SU-DHL-6 (cell line): Measurements from ENCODE around the gene MYO15B.

Experiments used
- H2AFZ ChIP-seq: fragments of 200-600 bp; sonication (generic); 2 replicates; pipeline ENCODE4 v1.6.1; 2014; ENCODE audit warnings: low read depth, mild to moderate bottlenecking, moderate library complexity, mixed read lengths, antibody characterized with exemption, low read length; ENCODE audit not compliant: severe bottlenecking
- H3F3A ChIP-seq: fragments of 200-600 bp; shearing (Covaris generic); 2 replicates; pipeline ENCODE4 v1.6.0; 2016; ENCODE audit warnings: antibody characterized with exemption, mild to moderate bottlenecking; ENCODE audit not compliant: insufficient read depth
- H3K27ac ChIP-seq: fragments of 200-600 bp; sonication (generic); 2 replicates; pipeline ENCODE4 v1.5.1; 2016; ENCODE audit warnings: low read depth, mild to moderate bottlenecking, low read length, moderate library complexity, mixed read lengths
- H3K27me3 ChIP-seq: fragments of 200-600 bp; sonication (generic), shearing (Covaris generic); 2 replicates; pipeline ENCODE4 v1.6.0; 2014; ENCODE audit warnings: mild to moderate bottlenecking, low read length
- H3K36me3 ChIP-seq: fragments of 200-600 bp; sonication (generic); 2 replicates; pipeline ENCODE4 v1.6.1; 2014; ENCODE audit warnings: mild to moderate bottlenecking, low read length, mixed read lengths
- H3K4me2 ChIP-seq: fragments of 300-600, 200-600 bp; shearing (Covaris generic), sonication (generic); 2 replicates; pipeline ENCODE4 v1.6.0; 2014; ENCODE audit warnings: low read length, low read depth, mild to moderate bottlenecking; ENCODE audit not compliant: poor library complexity, severe bottlenecking
- H3K4me3 ChIP-seq: fragments of 200-600 bp; sonication (generic); 2 replicates; pipeline ENCODE4 v1.5.1; 2014; ENCODE audit warnings: antibody characterized with exemption, low read length, mild to moderate bottlenecking, mixed read lengths; ENCODE audit not compliant: insufficient read depth, poor library complexity, severe bottlenecking
- H3K79me2 ChIP-seq: fragments of 200-600 bp; sonication (generic); 2 replicates; pipeline ENCODE4 v1.6.1; 2014; ENCODE audit warnings: mild to moderate bottlenecking, low read length, moderate library complexity; ENCODE audit not compliant: insufficient read depth
- H3K9ac ChIP-seq: fragments of 200-600 bp; sonication (generic); 2 replicates; pipeline ENCODE4 v1.7.0; 2014; ENCODE audit warnings: mild to moderate bottlenecking, low read length
- H3K9me2 ChIP-seq: fragments of 200-600 bp; sonication (generic); replicated peaks from 2 replicates; pipeline ENCODE4 v1.6.1; 2014; ENCODE audit warnings: low read length; ENCODE audit not compliant: insufficient read depth
- H3K9me3 ChIP-seq: fragments of 200-600 bp; sonication (generic); 2 replicates; pipeline ENCODE4 v1.6.1; 2014; ENCODE audit warnings: low read length, mixed read lengths; ENCODE audit not compliant: insufficient read depth
- H4K20me1 ChIP-seq: fragments of 200-600 bp; sonication (generic); 2 replicates; pipeline ENCODE4 v1.6.1; 2014; ENCODE audit warnings: low read depth, mild to moderate bottlenecking, antibody characterized with exemption, low read length, moderate library complexity, mixed read lengths
- EZH2phosphoT487 ChIP-seq: fragments of 200-600 bp; sonication (generic), shearing (Covaris generic); conservative IDR thresholded peaks from 2 replicates; pipeline ENCODE4 v1.6.1; 2018; ENCODE audit warnings: mild to moderate bottlenecking, antibody characterized with exemption, low read length, moderate library complexity, mixed read lengths
- TF ChIP-seq, protein P1 (sequence below): fragments of 200-600 bp; sonication (generic); IDR thresholded peaks from one replicate; pipeline ENCODE4 v1.5.1; 2017; ENCODE audit warnings: antibody characterized with exemption, mild to moderate bottlenecking, low read length, moderate library complexity; ENCODE audit not compliant: insufficient read depth, poor library complexity, severe bottlenecking

Gene MYO15B

DNA sequence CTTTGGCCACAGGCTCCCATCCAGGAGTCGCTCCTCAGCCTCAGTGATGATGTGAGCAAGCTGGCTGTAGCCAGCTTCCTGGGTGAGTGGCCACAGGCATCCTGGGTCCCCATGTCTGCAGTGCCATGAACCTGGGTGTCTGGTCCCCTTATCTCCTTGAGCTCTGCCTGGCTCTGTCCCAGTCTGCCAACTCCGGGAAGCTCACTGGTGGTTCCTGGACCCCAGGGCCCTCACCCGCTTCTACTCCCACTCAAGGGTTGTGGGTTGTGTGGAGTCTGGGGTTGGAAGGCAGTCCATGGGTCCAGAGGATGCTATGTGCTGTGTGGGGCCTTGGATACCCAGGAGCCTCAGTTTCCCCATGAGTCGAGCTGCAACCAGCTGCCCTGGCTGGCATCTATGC lies 33.9 kb downstream of the MYO15B start:
- Histone ChIP-seq H4K20me1 (no peaks in the 10 kb centered on the region), H3K9ac (no peak overlapping the region), H3K4me3 (no peak overlapping the region), H3K9me3 (no peaks in the 10 kb centered on the region), H3K27me3 (no peaks in the 10 kb centered on the region), H3K27ac (no peak overlapping the region), H2AFZ (no peak overlapping the region), H3K9me2 (no peaks in the 10 kb centered on the region), H3F3A (no peaks in the 10 kb centered on the region), H3K36me3 (no peaks in the 10 kb centered on the region), H3K79me2 (no peaks in the 10 kb centered on the region), H3K4me2 (no peak overlapping the region)
- TF ChIP-seq EZH2phosphoT487: no peak
- TF ChIP-seq, protein P1, sequence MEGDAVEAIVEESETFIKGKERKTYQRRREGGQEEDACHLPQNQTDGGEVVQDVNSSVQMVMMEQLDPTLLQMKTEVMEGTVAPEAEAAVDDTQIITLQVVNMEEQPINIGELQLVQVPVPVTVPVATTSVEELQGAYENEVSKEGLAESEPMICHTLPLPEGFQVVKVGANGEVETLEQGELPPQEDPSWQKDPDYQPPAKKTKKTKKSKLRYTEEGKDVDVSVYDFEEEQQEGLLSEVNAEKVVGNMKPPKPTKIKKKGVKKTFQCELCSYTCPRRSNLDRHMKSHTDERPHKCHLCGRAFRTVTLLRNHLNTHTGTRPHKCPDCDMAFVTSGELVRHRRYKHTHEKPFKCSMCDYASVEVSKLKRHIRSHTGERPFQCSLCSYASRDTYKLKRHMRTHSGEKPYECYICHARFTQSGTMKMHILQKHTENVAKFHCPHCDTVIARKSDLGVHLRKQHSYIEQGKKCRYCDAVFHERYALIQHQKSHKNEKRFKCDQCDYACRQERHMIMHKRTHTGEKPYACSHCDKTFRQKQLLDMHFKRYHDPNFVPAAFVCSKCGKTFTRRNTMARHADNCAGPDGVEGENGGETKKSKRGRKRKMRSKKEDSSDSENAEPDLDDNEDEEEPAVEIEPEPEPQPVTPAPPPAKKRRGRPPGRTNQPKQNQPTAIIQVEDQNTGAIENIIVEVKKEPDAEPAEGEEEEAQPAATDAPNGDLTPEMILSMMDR: no peak

DNA sequence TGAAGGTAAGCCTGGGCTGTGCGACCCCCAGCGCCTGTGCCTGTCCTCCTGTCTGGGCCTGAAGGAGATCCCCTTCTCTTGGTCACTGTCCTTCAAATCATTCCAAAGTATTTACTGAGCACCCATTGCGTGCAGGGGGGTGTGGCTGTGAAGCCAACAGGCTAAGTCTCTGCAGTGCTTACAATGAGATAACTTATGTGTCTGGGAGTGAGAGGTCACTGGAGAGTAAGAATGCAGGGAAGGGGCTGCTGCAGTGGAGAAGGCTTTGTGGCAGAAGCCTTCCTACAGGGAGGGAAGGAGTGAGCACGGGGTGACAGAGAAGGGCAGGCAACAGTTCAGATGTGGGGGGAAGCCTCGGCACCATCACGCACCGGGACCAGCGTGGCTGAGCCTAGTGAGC lies 34.5 kb downstream of the MYO15B start:
- Histone ChIP-seq H3K36me3 (no peaks in the 10 kb centered on the region), H3K9ac (no peak overlapping the region), H4K20me1 (no peaks in the 10 kb centered on the region), H3F3A (no peaks in the 10 kb centered on the region), H3K79me2 (no peaks in the 10 kb centered on the region), H3K4me2 (no peak overlapping the region), H3K4me3 (no peak overlapping the region), H3K27me3 (no peaks in the 10 kb centered on the region), H3K9me3 (no peaks in the 10 kb centered on the region), H2AFZ (no peak overlapping the region), H3K27ac (no peak overlapping the region), H3K9me2 (no peaks in the 10 kb centered on the region)
- TF ChIP-seq, protein P1: no peak
- no peak for TF ChIP-seq EZH2phosphoT487

DNA sequence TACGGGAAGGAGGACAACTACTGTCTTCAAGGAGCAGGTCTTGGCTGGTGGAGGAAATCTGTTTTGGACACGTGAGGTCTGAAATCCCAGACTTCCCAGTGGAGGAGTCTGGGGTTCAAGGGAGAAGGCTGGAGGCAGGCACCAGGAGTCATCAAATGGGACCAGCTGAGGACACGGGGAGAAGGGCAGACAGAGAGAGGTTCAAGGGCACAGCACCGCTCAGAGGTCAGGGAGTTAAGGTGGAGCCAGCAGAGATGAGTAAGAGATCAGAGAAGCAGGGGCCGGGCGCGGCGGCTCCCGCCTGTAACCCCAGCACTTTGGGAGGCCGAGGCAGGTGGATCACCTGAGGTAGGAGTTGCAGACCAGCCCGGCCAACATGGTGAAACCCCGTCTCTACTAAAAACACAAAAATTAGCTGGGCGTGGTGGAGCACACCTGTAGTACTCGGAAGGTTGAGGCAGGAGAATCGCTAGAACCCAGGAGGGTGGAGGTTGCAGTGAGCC lies 35.2 kb downstream of the MYO15B start:
- Histone ChIP-seq H3K9me2 (no peaks in the 10 kb centered on the region), H2AFZ (no peak overlapping the region), H3F3A (no peaks in the 10 kb centered on the region), H3K4me3 (no peak overlapping the region), H4K20me1 (no peaks in the 10 kb centered on the region), H3K9me3 (no peaks in the 10 kb centered on the region), H3K79me2 (no peaks in the 10 kb centered on the region), H3K4me2 (no peak overlapping the region), H3K36me3 (no peaks in the 10 kb centered on the region), H3K27ac (no peak overlapping the region), H3K9ac (no peak overlapping the region), H3K27me3 (no peaks in the 10 kb centered on the region)
- TF ChIP-seq, protein P1: no peak
- no peak for TF ChIP-seq EZH2phosphoT487
